CD4-positive, alpha-beta memory T cell (primary cell): ENCODE data around the gene WDR59. TPM values are rescaled to one million over a fixed set of nuclear protein-coding genes. Genes with fewer than 3 reads are reported as not detected.

ENCODE experiments used
- CTCF ChIA-PET: fragments of 350-600 bp; sonication (Branson Sonifier 250); formaldehyde crosslinking; loops from one replicate; lab custom pipeline; 2021; ENCODE audit warnings: inconsistent platforms; ENCODE audit not compliant: partially characterized antibody; lab: Charles Lee
- POLR2A ChIA-PET: fragments of 350-600 bp; sonication (Branson Sonifier 250); formaldehyde crosslinking; loops from one replicate; lab custom pipeline; 2021; ENCODE audit not compliant: partially characterized antibody; lab: Charles Lee
- DNase-seq, 5 donors: peaks; one replicate each; pipeline versions ENCODE4 v3.0.0 to v3.0.0-alpha.2; 2020 to 2022; ENCODE audit warnings: mixed read lengths in 1 of 5
- H3K27ac ChIP-seq: one replicate; pipeline ENCODE4 v1.7.0; 2013; ENCODE audit warnings: low read depth, low read length
- H3K27me3 ChIP-seq: 2 replicates; pipeline ENCODE4 v1.7.0; 2013; ENCODE audit warnings: mild to moderate bottlenecking, low read length, moderate library complexity; ENCODE audit not compliant: insufficient read depth
- H3K36me3 ChIP-seq: 2 replicates; pipeline ENCODE4 v1.7.0; 2013; ENCODE audit warnings: mild to moderate bottlenecking, low read length, moderate library complexity; ENCODE audit not compliant: insufficient read depth
- H3K4me1 ChIP-seq: 2 replicates; pipeline ENCODE4 v1.7.0; 2013; ENCODE audit warnings: mild to moderate bottlenecking, low read length, moderate library complexity; ENCODE audit not compliant: insufficient read depth
- H3K4me3 ChIP-seq, 2 donors: one replicate each; pipeline ENCODE4 v1.7.0; 2013; ENCODE audit warnings: low read length in 2 of 2, mild to moderate bottlenecking in 1 of 2
- H3K9me3 ChIP-seq, 2 donors: one replicate each; pipeline ENCODE4 v1.7.0; 2013; ENCODE audit warnings: low read length in 2 of 2, control low read depth in 1 of 2; ENCODE audit not compliant: control insufficient read depth in 1 of 2
- H3K27ac Mint-ChIP-seq, 7 donors: one replicate each; pipeline ENCODE4 v1.8.0; 2020 to 2021; ENCODE audit warnings: mixed read lengths in 7 of 7, mild to moderate bottlenecking in 6 of 7, inconsistent platforms in 3 of 7, moderate library complexity in 3 of 7
- H3K27me3 Mint-ChIP-seq, 2 donors: one replicate each; pipeline ENCODE4 v1.8.0; 2020 to 2021; ENCODE audit warnings: mixed read lengths in 2 of 2
- H3K36me3 Mint-ChIP-seq, 2 donors: one replicate each; pipeline ENCODE4 v1.8.0; 2020 to 2021; ENCODE audit warnings: mixed read lengths in 2 of 2, inconsistent platforms in 1 of 2, mild to moderate bottlenecking in 1 of 2
- H3K4me1 Mint-ChIP-seq, 4 donors: one replicate each; pipeline ENCODE4 v1.8.0; 2020 to 2021; ENCODE audit warnings: mixed read lengths in 4 of 4, mild to moderate bottlenecking in 1 of 4
- H3K4me3 Mint-ChIP-seq, 8 donors: one replicate each; pipeline ENCODE4 v1.8.0; 2020 to 2021; ENCODE audit warnings: mixed read lengths in 8 of 8, mild to moderate bottlenecking in 7 of 8, moderate library complexity in 6 of 8, inconsistent platforms in 3 of 8
- H3K9me3 Mint-ChIP-seq, 8 donors: one replicate each; pipeline ENCODE4 v1.8.0; 2020 to 2021; ENCODE audit warnings: mixed read lengths in 8 of 8, mild to moderate bottlenecking in 5 of 8, inconsistent platforms in 3 of 8, moderate library complexity in 1 of 8
- intact Hi-C: fragments of 100-400 bp; cut with micrococcal nuclease; formaldehyde crosslinking; loops from one replicate; pipeline ENCODE4 v1.15.1; 2023
- polyA plus RNA-seq, 2 donors: library from polyadenylated mRNA; unstranded; fragments of 300-500 nt; fragmentation: Illumina TruSeq; gene quantifications; one replicate each; pipeline ENCODE4 v1.2.3, GENCODE V29; 2021
- total RNA-seq, 2 experiments: library from RNA; stranded (reverse); gene quantifications; one replicate each; pipeline ENCODE4 v1.2.3, GENCODE V29; 2021

Gene WDR59
- total and polyA plus RNA-seq, 4 experiments from 2014 or later: 11.0 to 127 (median 68.2) TPM

DNA sequence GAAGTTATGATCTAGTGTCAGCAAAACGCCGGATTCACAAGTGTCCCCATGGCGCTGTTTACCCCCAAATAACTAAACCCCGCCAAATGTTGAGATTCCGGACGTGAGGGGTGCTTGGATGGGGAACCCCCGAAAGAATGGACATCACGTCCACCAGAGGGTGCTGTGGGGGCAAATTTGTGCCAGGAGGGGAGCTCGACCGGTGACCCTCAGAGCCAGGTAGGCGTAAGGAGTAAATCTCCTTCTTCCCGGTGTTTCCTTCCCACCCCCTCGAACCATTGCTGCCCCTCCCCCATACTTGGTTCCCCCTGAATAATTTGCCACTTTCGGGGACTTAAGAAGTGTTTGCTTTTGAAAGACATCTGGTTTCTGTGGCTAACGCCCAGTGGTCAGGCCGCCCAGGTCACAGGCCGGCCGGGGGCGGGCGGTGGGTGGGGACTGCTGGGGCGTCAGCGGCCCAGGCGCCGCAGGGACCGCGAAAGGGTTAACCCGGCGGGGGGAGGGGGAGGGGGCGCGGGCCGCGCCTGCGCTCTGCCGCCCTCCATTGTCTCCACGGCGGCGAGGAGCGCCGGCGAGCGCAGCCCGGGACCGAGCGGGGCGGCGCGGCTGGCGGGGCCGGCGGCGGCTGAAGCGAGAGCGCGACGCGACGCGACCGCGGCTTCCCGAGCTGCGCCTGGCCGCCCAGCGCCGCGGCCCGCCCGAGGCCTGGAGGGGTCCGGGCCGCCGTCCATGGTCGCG, 13.7 kb upstream of the WDR59 start, which contains the start of gene ZNRF1:
TSS of gene ZNRF1 (plus strand) at position 544 of the 738 bp plus-strand sequence. CDS start 648 bp downstream, outside the sequence.
- Mint-ChIP-seq H3K27me3 (peaks cover 0 to 2% of the 10 kb centered on the region in 2 donors), H3K36me3 (peaks cover 0 to 1% of the 10 kb centered on the region in 2 donors)
- H3K27me3 ChIP-seq: no peaks in the 10 kb centered on the region

DNA sequence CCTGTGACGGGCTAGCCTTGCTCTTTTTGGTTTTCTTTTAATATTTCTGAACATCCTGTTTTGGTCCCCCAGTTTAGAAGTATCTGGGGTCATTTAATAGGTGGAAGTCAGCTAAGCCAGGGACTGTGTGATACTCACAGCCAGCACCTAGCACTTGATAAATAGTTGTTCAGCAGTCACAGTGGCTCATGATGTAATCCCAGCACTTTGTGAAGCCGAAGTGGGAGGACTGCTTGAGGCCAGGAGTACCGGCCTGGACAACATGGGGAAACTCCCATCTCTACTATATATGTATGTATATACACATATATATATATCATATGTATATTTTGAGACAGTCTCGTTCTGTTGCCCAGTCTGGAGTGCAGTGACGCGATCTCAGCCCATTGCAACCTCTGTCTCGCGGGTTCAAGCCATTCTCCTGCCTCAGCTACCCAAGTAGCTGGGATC, 12.1 kb upstream of the WDR59 start:
- no peak overlapping the region for H3K4me3 Mint-ChIP-seq
- POLR2A ChIA-PET: interaction anchor here (1.4 to 3.2 kb wide), 3 partner anchors 112 to 152 kb away, joined by 4 to 88 read pairs (median 4); partner anchors contain the start of gene ZFP1

More for the DNA sequence above, 13.7 kb upstream of the WDR59 start, which contains the start of gene ZNRF1:
- Histone ChIP-seq H3K4me1 (peaks cover 21% of the 10 kb centered on the region), H3K9me3 (no peaks in the 10 kb centered on the region), H3K27ac (peak within 1 kb of the TSS; percentile 49), H3K36me3 (no peaks in the 10 kb centered on the region), H3K4me3 (peak within 1 kb of the TSS in 1 of 2 donors; percentile 60)
- ChIA-PET POLR2A (interaction anchor here (1.0 to 3.2 kb wide), 9 partner anchors 10 to 150 kb away, joined by 3 to 88 read pairs (median 6); partner anchors contain the start of genes WDR59 and ZFP1), CTCF (interaction anchor here (0.5 to 9.1 kb wide), 22 partner anchors 10 to 201 kb away, joined by 3 to 254 read pairs (median 4); partner anchors contain the start of genes LDHD, WDR59 and ZFP1)
- Mint-ChIP-seq H3K4me1 (peaks cover 8 to 22% (median 16%) of the 10 kb centered on the region in 4 donors), H3K9me3 (no peaks in the 10 kb centered on the region), H3K4me3 (peak within 1 kb of the TSS; percentile 80 to 90 (median 88)), H3K27ac (peak within 1 kb of the TSS; percentile 84 to 95 (median 91))
- peak; percentile 70 to 81 (median 74) for DNase-seq
- intact Hi-C loops: loop anchor here (1.0 to 5.0 kb wide), 6 partner anchors 13 to 185 kb away; partner anchors contain the start of genes WDR59 and ZFP1

DNA sequence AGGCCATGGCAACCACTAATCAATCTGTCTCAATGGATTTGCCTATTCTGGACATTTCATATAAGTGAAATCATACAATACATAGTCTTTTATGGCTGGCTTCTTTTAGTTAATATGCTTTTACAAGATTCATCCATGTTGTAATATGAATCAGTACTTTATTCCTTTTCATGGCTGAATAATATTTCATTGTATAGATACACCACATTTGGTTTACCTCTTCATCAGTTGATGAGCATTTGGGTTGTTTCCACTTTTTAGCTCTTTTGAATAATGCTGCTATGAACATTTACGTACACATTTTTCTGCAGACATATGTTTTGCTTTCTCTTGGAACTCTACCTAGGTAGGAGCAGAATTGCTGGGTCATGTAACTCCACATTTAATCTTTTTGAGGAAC, 11.1 kb upstream of the WDR59 start:
- Histone ChIP-seq H3K9me3 (no peaks in the 10 kb centered on the region), H3K4me1 (peaks cover 18% of the 10 kb centered on the region), H3K4me3 (no peak overlapping the region), H3K27ac (no peak overlapping the region), H3K27me3 (no peaks in the 10 kb centered on the region), H3K36me3 (no peaks in the 10 kb centered on the region)
- no peak overlapping the region for H3K4me3 Mint-ChIP-seq
- H3K4me1 Mint-ChIP-seq: peaks cover 8 to 18% (median 14%) of the 10 kb centered on the region in 4 donors
- ChIA-PET CTCF (interaction anchor here (0.8 to 9.1 kb wide), 4 partner anchors 10 to 115 kb away, joined by 3 to 254 read pairs (median 29); partner anchors contain the start of gene WDR59), POLR2A (interaction anchor here (1.4 kb wide), 1 partner anchor 113 kb away, joined by 4 read pairs; no protein-coding TSS in a partner anchor)
- no peaks in the 10 kb centered on the region for H3K9me3 Mint-ChIP-seq
- H3K27me3 Mint-ChIP-seq: peaks cover 0 to 2% of the 10 kb centered on the region in 2 donors
- no peak for DNase-seq
- no peak overlapping the region for H3K27ac Mint-ChIP-seq
- peaks cover 0 to 1% of the 10 kb centered on the region in 2 donors for H3K36me3 Mint-ChIP-seq
- intact Hi-C loops: loop anchor here (5.0 kb wide), 1 partner anchor 101 kb away; no protein-coding TSS in a partner anchor

More for the DNA sequence above, 12.1 kb upstream of the WDR59 start:
- H3K4me1 ChIP-seq: peaks cover 21% of the 10 kb centered on the region
- peaks cover 0 to 1% of the 10 kb centered on the region in 2 donors for H3K36me3 Mint-ChIP-seq
- H3K27me3 ChIP-seq: no peaks in the 10 kb centered on the region
- intact Hi-C loops: loop anchor here (5.0 kb wide), 1 partner anchor 100 kb away; no protein-coding TSS in a partner anchor
- peaks cover 8 to 22% (median 16%) of the 10 kb centered on the region in 4 donors for H3K4me1 Mint-ChIP-seq
- H3K36me3 ChIP-seq: no peaks in the 10 kb centered on the region
- H3K9me3 ChIP-seq: no peaks in the 10 kb centered on the region
- no peak overlapping the region for H3K27ac ChIP-seq
- no peak for DNase-seq
- no peak overlapping the region for H3K4me3 ChIP-seq
- H3K27ac Mint-ChIP-seq: peak overlapping the region in 1 of 7 donors; percentile 70
- CTCF ChIA-PET: interaction anchor here (0.8 to 9.1 kb wide), 7 partner anchors 11 to 114 kb away, joined by 3 to 254 read pairs (median 11); partner anchors contain the start of gene WDR59
- H3K9me3 Mint-ChIP-seq: no peaks in the 10 kb centered on the region
- H3K27me3 Mint-ChIP-seq: peaks cover 0 to 2% of the 10 kb centered on the region in 2 donors

DNA sequence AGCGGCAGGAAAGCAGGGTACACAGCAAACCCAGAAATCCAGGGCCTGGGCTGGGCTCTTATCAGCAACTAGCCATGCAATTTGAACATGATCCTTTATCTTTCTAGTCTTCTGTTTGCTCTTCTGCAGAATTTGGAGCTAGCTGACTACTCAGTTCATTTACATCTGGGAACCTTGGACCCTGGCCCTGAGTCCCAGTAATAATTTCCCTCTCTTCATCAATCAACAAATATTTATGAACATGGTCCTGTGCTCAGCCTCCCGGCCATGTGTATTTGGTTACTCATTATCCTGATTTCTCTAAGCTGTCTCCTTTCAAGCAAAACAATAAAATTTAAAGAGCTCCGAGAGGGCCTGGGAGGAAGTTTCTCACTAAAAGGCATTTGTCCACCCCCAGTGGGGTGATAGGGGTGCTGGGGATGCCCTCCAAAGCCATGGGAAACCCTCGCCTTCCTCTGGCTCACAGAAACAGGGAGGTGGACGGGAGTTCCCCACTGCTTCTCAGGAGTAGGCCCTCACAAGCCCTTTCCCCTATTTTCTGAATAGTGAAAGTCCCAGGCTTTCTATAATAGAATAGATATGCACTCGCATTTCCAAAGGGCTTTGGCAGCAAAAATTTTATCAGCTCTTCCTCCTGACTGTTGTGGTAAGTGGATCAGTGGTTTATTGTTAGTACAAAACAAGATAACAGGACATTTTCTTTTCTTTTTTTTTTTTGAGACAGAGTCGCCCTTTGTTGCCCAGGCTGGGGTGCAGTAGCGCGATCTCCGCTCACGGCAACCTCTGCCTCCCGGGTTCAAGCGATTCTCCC, 6.9 kb upstream of the WDR59 start:
- no peaks in the 10 kb centered on the region for H3K9me3 Mint-ChIP-seq
- H3K36me3 Mint-ChIP-seq: no peaks in the 10 kb centered on the region
- intact Hi-C loops: no loop called here
- ChIA-PET POLR2A (no interaction called here), CTCF (interaction anchor here (9.1 kb wide), 1 partner anchor 119 kb away, joined by 254 read pairs; no protein-coding TSS in a partner anchor)
- H3K27me3 ChIP-seq: no peaks in the 10 kb centered on the region
- H3K36me3 ChIP-seq: no peaks in the 10 kb centered on the region
- no peaks in the 10 kb centered on the region for H3K4me1 ChIP-seq
- no peak overlapping the region for H3K4me3 Mint-ChIP-seq
- no peak for DNase-seq
- H3K4me1 Mint-ChIP-seq: no peaks in the 10 kb centered on the region
- H3K27me3 Mint-ChIP-seq: peaks cover 0 to 2% of the 10 kb centered on the region in 2 donors
- H3K27ac ChIP-seq: no peak overlapping the region
- no peak overlapping the region for H3K4me3 ChIP-seq
- no peaks in the 10 kb centered on the region for H3K9me3 ChIP-seq
- H3K27ac Mint-ChIP-seq: no peak overlapping the region

DNA sequence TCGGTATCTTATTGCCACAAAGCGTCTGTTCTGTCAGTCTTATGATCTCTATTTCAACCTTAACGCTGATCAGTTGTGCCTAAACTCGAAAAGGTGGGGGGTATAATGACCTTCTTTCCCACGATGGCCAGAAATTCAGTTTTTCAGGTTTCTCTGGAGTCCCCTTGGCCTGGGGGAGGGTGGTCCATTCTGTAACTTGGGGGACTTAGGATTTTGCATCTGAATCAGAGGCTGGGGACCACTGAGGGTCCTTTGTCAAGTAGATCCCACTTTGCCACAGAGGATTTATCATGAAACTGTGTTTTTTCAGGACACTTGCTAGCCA, 6.3 kb upstream of the WDR59 start:
- POLR2A ChIA-PET: no interaction called here
- H3K9me3 Mint-ChIP-seq: no peaks in the 10 kb centered on the region
- H3K27ac Mint-ChIP-seq: no peak overlapping the region
- H3K4me3 Mint-ChIP-seq: no peak overlapping the region
- DNase-seq: no peak
- H3K27me3 Mint-ChIP-seq: peaks cover 0 to 2% of the 10 kb centered on the region in 2 donors
- H3K4me1 Mint-ChIP-seq: no peaks in the 10 kb centered on the region
- Histone ChIP-seq H3K4me3 (no peak overlapping the region), H3K36me3 (no peaks in the 10 kb centered on the region), H3K4me1 (no peaks in the 10 kb centered on the region), H3K9me3 (no peaks in the 10 kb centered on the region), H3K27me3 (no peaks in the 10 kb centered on the region), H3K27ac (no peak overlapping the region)
- CTCF ChIA-PET: interaction anchor here (9.1 kb wide), 1 partner anchor 120 kb away, joined by 254 read pairs; no protein-coding TSS in a partner anchor
- no peaks in the 10 kb centered on the region for H3K36me3 Mint-ChIP-seq
- intact Hi-C loops: no loop called here

DNA sequence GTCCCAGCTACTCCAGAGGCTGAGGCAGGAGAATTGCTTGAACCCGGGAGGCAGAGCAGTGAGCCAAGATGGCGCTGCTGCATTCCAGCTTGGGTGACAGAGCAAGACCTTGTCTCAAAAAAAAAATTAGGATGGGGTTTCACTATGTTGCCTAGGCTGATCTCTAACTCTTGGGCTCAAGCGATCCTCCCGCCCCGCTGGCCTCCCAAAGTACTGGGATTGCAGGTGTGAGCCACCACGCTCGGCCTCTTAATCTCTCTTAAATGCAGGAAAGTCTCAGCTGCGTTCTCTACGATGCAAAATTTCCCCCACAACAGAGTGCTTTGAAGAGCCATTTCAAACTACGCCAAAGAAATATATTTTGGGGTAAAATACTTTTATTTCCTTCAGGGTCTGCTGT, 5.9 kb upstream of the WDR59 start:
- ChIA-PET POLR2A (no interaction called here), CTCF (no interaction called here)
- intact Hi-C loops: no loop called here
- peak overlapping the region in 1 of 7 donors; percentile 15 for H3K27ac Mint-ChIP-seq
- peaks cover 0 to 2% of the 10 kb centered on the region in 2 donors for H3K27me3 Mint-ChIP-seq
- Histone ChIP-seq H3K36me3 (no peaks in the 10 kb centered on the region), H3K27me3 (no peaks in the 10 kb centered on the region), H3K4me3 (no peak overlapping the region), H3K9me3 (no peaks in the 10 kb centered on the region), H3K27ac (no peak overlapping the region), H3K4me1 (no peaks in the 10 kb centered on the region)
- H3K9me3 Mint-ChIP-seq: no peaks in the 10 kb centered on the region
- H3K36me3 Mint-ChIP-seq: no peaks in the 10 kb centered on the region
- no peaks in the 10 kb centered on the region for H3K4me1 Mint-ChIP-seq
- DNase-seq: no peak
- H3K4me3 Mint-ChIP-seq: no peak overlapping the region
